NT2/D1 (cell line): ENCODE results near the gene DROSHA.
"Not testable (repeated sequence)": the region's sequence is repeated elsewhere in the genome, so short reads cannot be mapped to it uniquely, and the experiment has no call there.

Experiments
- DNase-seq: peaks from one replicate; pipeline ENCODE4 v3.0.0-alpha.2; 2011; ENCODE audit warnings: low read depth, low spot score
- H3K27me3 ChIP-seq: 2 replicates; pipeline ENCODE4 v1.6.0; 2011; ENCODE audit warnings: mild to moderate bottlenecking; ENCODE audit not compliant: insufficient read length, insufficient read depth
- H3K36me3 ChIP-seq: 2 replicates; pipeline ENCODE4 v1.6.1; 2011; ENCODE audit warnings: mild to moderate bottlenecking, low read length, mixed read lengths; ENCODE audit not compliant: insufficient read depth, insufficient read length
- H3K4me1 ChIP-seq: 2 replicates; pipeline ENCODE4 v1.5.1; 2011; ENCODE audit not compliant: insufficient read depth, insufficient read length
- H3K4me3 ChIP-seq: 2 replicates; pipeline ENCODE4 v1.5.1; 2011; ENCODE audit warnings: low read depth; ENCODE audit not compliant: insufficient read length
- H3K9ac ChIP-seq: 2 replicates; pipeline ENCODE4 v1.6.0; 2011; ENCODE audit warnings: low read depth; ENCODE audit not compliant: insufficient read length
- H3K9me3 ChIP-seq: 2 replicates; pipeline ENCODE4 v1.5.1; 2011; ENCODE audit warnings: mild to moderate bottlenecking, low read length; ENCODE audit not compliant: insufficient read depth
- SUZ12 ChIP-seq: IDR thresholded peaks from 2 replicates; pipeline ENCODE4 v1.6.1; 2011; ENCODE audit not compliant: insufficient read length, insufficient read depth; ENCODE audit errors: extremely low read depth
- YY1 ChIP-seq: IDR thresholded peaks from 2 replicates; pipeline ENCODE4 v1.6.1; 2011; ENCODE audit not compliant: insufficient read length, insufficient read depth
- ZNF274 ChIP-seq: IDR thresholded peaks from 2 replicates; pipeline ENCODE4 v1.6.1; 2011; ENCODE audit warnings: mild to moderate bottlenecking, low read depth, low read length

The DROSHA gene

DNA sequence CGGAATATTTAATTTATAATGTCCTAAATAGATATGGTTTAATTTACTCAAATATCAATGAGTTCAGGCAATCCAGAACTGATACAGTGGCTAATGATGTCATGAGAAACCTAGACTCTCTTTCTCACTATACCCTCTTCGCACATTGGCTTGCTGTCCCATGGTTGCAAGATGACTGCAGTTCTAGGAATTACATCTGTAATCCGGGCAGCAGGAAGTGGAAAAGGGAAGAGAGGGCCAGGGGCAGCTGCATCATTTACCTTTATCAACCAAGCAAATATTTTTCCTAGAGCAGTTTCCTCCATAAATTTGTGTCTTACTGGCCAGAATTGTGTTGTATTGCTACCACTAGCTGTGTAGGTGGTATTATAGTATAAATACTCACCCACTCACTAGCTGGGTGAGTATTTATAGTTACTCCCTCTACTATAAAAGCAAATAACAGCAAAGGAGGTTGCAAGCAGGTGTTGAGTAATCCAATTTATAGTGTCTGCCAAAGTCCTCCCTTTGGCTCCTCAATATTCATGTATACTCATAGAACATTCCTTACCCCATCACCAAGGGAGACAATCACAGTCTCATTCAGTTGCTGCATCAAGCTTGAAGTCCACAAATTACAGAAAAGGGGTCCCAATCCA, 168.8 kb downstream of the DROSHA start:
- no peak overlapping the region for H3K4me3 ChIP-seq
- no peaks in the 10 kb centered on the region for H3K27me3 ChIP-seq
- H3K36me3 ChIP-seq = no peaks in the 10 kb centered on the region
- DNase-seq = no peak
- TF ChIP-seq ZNF274 (no peak), SUZ12 (no peak), YY1 (no peak)
- H3K9ac ChIP-seq = no peak overlapping the region
- H3K9me3 ChIP-seq = no peaks in the 10 kb centered on the region
- peaks cover 4% of the 10 kb centered on the region for H3K4me1 ChIP-seq

DNA sequence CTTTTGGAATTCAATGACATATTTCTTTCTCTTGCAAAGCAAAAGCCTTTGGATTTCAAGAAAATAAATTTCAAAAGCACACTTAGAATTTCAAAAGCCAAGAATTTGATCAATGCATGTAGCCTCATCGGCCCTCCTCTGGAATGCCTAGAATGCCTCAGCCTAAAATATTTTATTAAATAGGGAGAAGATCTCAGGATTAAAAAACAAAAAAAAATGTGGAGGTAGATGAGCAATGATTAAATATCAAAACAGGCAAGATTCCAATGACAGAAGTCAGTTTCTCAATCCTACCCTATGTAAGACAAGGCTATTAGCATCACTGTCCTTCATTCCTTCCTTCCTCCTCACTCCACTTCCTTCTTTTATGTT, 169.4 kb downstream of the DROSHA start:
- TF ChIP-seq SUZ12 = no peak
- no peak for TF ChIP-seq ZNF274
- no peak for TF ChIP-seq YY1
- H3K27me3 ChIP-seq = no peaks in the 10 kb centered on the region
- H3K9me3 ChIP-seq = no peaks in the 10 kb centered on the region
- peaks cover 4% of the 10 kb centered on the region for H3K4me1 ChIP-seq
- H3K9ac ChIP-seq = no peak overlapping the region
- no peak for DNase-seq
- H3K36me3 ChIP-seq = no peaks in the 10 kb centered on the region
- no peak overlapping the region for H3K4me3 ChIP-seq

DNA sequence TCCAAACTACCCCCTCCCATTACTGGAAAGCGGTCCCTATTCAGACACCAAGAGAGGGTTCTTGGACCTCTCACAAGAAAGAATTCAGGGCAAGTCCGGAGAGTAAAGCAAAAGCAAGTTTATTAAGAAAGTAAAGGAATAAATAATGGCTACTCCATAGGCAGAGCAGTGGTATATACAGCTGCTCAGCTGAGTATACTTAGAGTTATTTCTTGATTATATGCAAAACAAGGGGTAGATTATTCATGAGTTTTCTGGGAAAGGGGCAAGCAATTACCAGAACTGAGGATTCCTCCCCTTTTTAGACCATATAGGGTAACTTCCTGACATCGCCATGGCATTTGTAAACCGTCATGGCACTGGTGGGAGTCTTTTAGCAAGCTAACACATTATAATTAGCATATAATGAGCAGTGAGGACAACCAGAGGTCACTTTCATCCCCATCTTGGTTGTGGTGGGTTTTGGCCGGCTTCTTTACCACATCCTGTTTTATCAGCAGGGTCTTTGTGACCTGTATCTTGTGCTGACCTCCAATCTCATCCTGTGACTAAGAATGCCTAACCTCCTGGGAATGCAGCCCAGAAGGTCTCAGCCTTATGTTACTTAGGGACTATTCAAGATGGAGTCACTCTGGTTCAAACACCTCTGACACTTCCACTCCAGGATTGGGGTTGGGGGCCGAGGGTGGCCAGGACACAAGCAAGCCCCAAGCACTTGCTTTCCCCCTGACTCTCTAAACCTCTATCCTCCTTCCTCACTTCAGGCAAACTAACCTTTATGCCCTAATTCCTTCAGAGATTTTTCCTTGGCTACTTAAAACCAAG, 170.0 kb downstream of the DROSHA start:
- H3K4me3 ChIP-seq, DNase-seq, H3K9me3 ChIP-seq, H3K27me3 ChIP-seq, H3K4me1 ChIP-seq, H3K36me3 ChIP-seq, H3K9ac ChIP-seq: not testable (repeated sequence)

DNA sequence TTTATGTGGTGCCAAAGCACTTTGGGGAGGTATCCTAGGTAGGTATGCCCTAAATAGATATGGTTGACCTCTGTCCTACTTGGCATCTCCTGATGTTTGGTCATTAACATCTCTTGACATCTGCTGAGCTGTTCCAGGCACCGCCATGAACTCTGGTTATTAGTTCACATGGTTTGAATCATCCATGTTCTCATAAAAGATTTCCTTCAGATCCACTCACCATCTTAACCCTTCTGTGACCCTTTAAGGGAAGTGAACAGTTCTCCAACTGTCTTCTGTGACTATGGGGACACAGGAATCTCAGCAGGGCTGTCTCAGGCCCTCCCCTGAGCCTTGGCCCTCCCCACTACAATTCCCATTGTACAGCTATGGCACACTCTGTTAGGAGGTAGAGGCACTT, 170.7 kb downstream of the DROSHA start:
- Histone ChIP-seq H3K4me1 (peaks cover 4% of the 10 kb centered on the region), H3K36me3 (no peaks in the 10 kb centered on the region), H3K9ac (no peak overlapping the region), H3K27me3 (no peaks in the 10 kb centered on the region), H3K9me3 (no peaks in the 10 kb centered on the region), H3K4me3 (no peak overlapping the region)
- no peak for DNase-seq
- TF ChIP-seq ZNF274 (no peak), SUZ12 (no peak), YY1 (no peak)

DNA sequence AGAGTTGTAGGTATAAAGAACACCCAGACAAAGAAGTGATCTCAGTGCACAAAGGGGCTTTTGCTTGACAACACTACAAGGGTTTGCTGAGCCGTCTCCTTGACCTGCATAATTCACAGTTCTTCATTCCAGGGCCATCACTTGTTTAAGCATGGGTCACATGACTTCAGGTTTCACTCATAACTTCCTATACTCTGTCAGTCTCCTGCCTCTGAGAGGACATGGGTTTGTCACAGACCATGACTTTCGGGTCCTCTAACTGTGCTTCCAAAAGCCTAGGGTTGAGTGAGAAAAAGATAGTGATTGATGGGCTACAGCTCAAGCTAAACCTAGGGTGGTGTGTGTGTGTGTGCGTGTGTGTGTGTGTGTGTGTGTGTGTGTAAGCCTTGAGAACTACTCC, 172.1 kb downstream of the DROSHA start:
- Histone ChIP-seq H3K9me3 (no peaks in the 10 kb centered on the region), H3K4me1 (no peaks in the 10 kb centered on the region), H3K36me3 (no peaks in the 10 kb centered on the region), H3K27me3 (no peaks in the 10 kb centered on the region), H3K4me3 (no peak overlapping the region), H3K9ac (no peak overlapping the region)
- no peak for TF ChIP-seq SUZ12
- no peak for TF ChIP-seq ZNF274
- no peak for TF ChIP-seq YY1
- no peak for DNase-seq

DNA sequence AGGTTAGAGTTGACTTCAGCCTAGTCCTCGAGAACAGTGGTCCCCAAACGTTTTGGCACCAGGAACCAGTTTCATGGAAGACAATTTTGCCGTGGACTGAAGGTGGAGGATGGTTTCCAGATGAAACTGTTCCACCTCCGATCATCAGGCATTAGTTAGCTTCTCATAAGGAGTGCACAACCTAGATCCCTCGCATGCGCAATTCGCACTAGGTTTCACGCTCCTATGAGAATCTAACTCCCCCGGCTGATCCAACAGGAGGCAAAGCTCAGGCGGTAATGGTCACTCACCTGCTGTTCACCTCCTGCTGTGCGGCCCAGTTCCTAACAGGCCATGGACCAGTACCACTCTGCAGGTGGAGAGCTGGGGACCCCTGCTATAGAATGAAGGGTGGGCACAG, 174.9 kb downstream of the DROSHA start:
- TF ChIP-seq ZNF274 = no peak
- TF ChIP-seq YY1 = no peak
- no peak for TF ChIP-seq SUZ12
- Histone ChIP-seq H3K4me1 (no peaks in the 10 kb centered on the region), H3K9me3 (no peaks in the 10 kb centered on the region), H3K4me3 (no peak overlapping the region), H3K27me3 (no peaks in the 10 kb centered on the region), H3K36me3 (no peaks in the 10 kb centered on the region), H3K9ac (no peak overlapping the region)
- no peak for DNase-seq

DNA sequence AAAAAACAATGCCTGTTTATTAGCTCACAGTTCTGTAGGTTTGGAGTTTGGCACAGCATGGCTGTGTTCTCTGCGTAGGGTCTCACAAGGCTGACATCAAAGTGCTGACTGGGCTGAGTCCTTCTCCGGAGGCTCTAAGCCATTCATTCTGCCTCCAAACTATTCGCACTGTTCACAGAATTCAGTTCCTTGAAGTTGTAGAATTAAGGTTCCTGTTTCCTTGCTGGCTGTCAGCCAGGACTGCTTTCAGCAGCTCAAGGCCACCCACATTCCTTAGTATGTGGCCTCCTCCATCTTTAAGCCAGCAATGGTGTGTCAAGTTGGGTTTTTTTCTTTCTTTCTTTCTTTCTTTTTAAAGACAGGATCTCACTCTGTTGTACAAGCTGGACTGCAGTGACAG, 176.6 kb downstream of the DROSHA start:
- Histone ChIP-seq H3K4me1 (no peaks in the 10 kb centered on the region), H3K9me3 (no peaks in the 10 kb centered on the region), H3K4me3 (no peak overlapping the region), H3K9ac (no peak overlapping the region), H3K36me3 (no peaks in the 10 kb centered on the region), H3K27me3 (no peaks in the 10 kb centered on the region)
- DNase-seq = no peak
- TF ChIP-seq YY1 (no peak), ZNF274 (no peak), SUZ12 (no peak)
